Measurements from ENCODE around the gene CFB.

DNA sequence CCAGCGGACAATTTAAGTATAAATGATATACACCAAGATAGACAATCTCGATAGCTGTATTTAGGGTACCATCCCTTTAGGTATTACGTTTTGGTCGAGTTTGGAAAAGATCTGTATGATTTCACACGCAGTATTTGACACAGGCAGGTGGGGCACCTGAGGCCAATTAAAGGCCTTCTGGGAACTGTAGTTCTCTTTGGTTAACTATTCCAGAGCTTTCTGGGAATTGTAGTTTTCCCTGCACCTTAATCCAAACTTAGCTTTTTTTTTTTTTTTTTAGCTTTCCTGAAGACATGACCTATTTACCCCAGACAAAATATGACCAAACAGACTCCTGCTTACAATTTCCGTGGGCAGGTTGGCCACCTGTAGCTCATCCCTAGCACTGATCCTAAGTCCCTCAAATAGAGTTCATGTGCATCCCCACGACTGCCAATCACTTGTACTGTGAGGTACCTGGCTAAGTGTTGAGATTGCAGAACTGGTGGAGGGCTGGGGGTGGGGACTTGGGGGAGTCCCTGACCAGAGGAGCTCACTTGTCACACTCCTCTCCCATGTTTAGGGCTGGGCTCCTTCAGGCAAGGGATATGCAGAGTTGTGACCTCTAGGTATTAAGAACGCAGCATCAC, 47.4 kb upstream of the CFB start:
- TF ChIP-seq POLR2AphosphoS5 (IDR thresholded peaks at IDR 0.05) (no peak), POLR2A (IDR thresholded peaks at IDR 0.05) (no peak)
- TF ChIP-seq, protein P1, sequence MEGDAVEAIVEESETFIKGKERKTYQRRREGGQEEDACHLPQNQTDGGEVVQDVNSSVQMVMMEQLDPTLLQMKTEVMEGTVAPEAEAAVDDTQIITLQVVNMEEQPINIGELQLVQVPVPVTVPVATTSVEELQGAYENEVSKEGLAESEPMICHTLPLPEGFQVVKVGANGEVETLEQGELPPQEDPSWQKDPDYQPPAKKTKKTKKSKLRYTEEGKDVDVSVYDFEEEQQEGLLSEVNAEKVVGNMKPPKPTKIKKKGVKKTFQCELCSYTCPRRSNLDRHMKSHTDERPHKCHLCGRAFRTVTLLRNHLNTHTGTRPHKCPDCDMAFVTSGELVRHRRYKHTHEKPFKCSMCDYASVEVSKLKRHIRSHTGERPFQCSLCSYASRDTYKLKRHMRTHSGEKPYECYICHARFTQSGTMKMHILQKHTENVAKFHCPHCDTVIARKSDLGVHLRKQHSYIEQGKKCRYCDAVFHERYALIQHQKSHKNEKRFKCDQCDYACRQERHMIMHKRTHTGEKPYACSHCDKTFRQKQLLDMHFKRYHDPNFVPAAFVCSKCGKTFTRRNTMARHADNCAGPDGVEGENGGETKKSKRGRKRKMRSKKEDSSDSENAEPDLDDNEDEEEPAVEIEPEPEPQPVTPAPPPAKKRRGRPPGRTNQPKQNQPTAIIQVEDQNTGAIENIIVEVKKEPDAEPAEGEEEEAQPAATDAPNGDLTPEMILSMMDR (IDR thresholded peaks at IDR 0.05) = no peak

Measured in suprapubic skin (tissue), 4 donors.